Cerebellar cortex (tissue), 1 donor: ENCODE data around the gene STAG1.
"Not testable (repeated sequence)": the region's sequence is repeated elsewhere in the genome, so short reads cannot be mapped to it uniquely, and the experiment has no call there.

Experiments
- DNase-seq: peaks from one replicate; pipeline ENCODE4 v3.0.0-alpha.2; 2015; ENCODE audit warnings: low spot score

The STAG1 gene

DNA sequence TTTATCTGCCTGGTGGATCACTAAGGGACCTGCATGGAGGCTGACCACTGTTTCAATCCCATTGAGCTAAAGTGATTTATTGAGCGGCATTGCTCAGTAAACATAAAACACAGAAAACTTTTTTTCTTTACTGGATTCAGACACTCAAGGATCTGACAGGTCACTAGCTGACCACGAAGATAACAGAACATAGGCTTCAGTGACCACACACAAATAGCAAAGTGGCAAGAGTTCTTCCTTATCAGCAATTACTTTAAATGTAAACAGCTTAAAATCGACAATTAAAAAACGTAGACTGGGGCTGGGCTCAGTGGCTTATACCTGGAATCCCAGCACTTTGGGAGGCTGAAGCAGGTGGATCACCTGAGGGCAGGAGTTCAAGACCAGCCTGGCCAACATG, 48.7 kb downstream of the STAG1 start:
- no peak for DNase-seq

DNA sequence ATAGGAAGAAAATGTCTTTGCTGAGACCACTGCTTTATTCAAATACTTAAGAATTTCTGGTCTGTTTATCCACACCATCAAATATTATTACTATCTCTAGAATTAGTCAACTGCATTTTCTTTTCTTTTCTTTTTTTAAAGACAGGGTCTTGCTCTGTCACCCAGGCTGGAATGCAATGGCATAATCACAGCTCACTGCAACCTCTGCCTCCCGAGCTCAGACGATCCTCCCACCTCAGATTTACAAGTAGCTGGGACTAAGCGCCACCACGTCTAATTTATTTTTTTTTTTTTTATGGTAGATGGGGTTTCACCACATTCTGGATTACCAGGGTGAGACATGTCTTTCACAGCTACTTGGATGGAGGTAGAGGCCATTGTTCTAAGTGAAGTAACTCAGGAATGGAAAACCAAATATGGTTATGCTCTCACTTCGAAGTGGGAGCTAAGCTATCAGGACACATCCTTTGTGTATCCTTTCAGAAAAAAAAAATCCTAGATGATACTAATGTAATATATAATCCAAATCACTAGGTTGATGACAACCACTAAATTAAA, 52.8 kb downstream of the STAG1 start:
- DNase-seq: no peak

DNA sequence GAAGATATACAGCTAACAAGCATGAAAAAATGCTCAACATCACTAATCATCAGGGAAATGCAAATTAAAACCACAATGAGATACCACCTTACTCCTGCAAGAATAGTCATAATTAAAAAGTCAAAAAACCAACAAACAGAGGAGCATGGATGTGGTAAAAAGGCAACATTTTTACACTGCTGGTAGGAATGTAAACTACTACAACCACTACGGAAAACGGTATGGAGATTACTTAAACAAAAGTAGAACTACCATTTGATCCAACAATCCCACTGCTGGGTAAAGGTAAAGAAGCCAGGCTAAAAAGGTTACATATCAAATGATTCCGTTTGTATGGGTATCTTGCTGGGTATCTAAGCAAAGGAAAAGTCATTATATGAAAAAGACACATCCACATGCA, 53.8 kb downstream of the STAG1 start:
- no peak for DNase-seq

DNA sequence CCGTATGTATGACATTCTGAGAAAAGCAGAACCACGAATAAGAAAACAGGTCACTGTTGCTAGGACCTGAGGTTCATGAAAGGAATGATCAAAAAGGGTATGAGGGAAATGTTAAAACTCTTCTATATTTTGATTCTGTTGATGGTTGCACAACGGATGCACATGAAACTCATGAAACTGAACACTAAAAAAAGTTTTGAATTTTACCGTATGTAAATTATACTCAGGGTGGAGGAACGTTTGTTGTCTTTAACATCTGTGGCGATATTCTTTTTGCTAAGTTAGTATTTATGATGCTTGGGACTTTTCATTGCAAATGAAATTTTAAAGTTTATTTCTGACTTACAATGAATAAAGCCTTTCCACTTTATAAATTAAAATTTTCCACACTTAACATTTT, 55.4 kb downstream of the STAG1 start:
- no peak for DNase-seq

GRCh38 chr3:136694321-136694720, 57.9 kb downstream of the STAG1 start:
- no peak for DNase-seq

- no peak for DNase-seq
Observed at GRCh38 chr3:136690599-136690998, 61.6 kb downstream of the STAG1 start.

- no peak for DNase-seq
Observed at GRCh38 chr3:136685882-136686281, 66.3 kb downstream of the STAG1 start.

DNA sequence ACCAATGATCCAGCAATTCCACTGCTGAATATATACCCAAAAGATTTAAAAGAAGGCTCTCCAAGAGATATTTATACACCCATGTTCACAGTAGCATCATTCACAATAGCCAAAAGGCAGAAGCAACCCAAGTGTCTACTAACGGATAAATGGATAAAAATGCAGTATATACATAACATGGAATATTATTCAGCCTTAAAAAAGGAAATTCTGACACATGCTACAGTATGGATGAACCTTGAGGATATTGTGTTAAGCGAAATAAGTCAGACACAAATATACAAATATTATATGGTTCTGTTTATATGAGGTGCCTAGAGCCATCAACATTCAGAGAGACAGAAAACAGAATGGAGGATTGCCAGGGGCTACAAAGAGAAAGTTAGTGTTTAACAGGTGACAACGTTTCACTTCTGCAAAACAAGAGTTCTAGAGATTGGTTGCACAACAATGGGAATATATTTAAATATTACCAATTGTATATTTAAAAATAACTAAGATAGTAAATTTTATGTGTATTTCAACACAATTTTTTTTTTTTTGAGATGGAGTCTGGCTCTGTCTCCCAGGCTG, 69.4 kb downstream of the STAG1 start:
- no peak for DNase-seq

DNA sequence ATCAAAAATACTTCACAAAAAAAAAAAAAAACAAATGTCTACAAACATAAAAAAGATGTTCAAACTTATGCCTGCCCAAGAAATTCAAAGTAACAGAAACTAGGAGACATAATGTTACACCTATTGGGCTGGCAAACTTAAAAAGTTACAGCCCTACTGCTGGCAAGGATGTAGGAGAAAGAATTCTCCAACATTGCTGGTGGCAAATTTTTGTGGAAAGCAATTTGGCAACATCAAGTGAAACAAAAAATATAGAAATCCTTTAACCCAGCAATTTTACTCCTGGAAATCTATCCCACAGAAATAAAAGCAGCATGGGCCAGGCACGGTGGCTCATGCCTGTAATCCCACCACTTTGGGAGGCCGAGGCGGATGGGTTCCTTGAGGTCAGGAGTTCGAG, 73.2 kb downstream of the STAG1 start:
- no peak for DNase-seq

- DNase-seq: no peak
Observed at GRCh38 chr3:136676009-136676408, 76.2 kb downstream of the STAG1 start.

DNA sequence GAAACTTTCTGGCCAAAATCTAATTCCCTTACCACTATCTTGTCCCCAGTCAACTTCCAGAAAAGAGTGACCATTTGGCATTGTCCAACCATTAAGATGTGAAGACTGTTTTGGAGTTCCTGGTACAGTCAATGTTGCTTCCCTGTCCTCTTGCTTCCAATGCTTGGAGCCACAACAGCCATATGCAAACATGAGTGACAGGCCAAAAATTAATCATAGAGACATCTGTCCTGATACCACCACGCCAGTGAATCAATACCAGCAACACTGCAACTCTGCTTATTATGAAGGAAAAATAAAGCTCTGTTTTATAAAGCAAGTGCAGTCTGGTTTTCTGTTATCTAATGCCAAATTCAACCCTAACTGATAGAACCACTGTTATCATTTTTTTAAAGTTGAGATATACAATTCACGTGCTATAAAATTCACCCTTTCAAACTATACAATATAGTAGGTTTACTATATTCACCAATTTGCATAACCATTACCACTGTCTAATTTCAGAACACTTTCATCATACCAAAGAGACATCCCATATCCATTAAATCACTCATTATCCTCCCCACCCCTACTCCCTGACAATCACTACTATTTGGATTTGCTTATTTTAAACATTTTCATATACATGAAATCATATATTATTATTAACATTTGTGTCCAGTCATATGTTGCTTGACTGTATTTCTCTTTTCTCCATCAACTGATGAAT, 76.9 kb downstream of the STAG1 start:
- DNase-seq: no peak

GRCh38 chr3:136672457-136672856, 79.7 kb downstream of the STAG1 start:
- DNase-seq: no peak

DNA sequence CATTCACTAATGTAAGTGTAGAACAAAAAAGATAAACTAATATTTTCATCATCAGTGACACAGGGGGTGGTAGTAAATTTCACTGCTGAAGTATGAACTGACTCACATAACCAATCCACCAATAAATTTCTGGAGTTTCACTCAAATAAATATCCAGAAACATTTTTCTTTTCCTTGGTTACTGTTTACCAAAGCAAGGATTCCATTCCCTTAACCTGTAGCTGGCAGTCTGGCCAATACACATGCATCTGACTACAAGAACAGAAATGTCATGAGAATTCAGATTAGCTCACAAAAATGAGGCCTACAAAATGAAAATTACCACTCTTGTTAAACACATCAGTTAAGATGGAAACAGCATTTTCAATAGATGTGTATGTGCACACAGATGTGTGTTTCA, 80.3 kb downstream of the STAG1 start:
- DNase-seq: no peak

DNA sequence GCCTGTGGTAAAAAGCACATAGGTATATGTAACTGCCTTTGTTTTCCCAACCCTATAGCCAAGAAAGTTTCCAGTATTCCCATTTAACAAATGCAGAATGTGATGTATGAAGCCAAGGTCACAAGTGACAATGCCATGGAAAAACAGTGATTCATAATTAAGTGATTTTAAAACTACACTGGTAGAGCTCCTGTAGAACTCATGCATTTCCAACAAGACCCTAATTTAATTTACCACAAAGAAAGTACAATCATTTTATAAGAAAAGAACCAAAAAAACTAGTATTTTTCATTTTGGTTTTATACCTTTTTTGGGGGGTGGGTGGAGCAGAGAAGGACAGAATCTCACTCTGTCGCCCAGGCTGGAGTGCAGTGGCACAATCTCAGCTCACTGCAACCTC, 82.0 kb downstream of the STAG1 start:
- DNase-seq: no peak

DNA sequence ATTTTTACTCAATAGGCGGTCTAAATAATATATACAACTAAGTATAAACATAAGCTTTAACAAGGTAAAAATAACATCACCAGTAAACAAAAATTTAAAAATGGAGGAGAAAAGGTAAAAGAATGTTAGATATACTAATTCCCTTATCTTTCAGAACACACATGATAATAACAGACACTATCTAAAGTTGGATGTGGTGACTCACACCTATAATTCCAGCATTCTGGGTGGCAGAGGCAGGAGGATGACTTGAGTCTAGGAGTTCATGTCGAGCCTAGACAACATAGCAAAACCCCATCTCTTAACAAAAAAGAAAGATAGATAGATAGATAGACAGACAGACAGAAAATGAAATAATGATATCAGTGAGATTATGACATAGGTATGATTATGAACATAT, 85.1 kb downstream of the STAG1 start:
- no peak for DNase-seq

DNA sequence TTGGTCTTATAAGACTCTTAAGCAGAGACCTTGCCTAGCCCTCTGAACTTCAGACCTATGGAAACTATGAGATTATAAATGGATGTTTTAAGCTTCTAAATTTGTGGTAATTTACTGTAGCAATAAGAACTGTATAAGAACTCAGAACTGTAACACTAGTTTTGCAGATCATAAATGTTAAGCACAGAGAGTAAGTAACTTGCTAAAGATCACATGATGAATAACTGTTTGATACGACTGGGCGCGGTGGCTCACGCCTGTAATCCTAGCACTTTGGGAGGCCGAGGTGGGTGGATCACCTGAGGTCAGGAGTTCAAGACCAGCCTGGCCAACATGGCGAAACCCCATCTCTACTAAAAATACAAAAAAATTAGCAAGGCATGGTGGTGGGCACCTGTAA, 85.9 kb downstream of the STAG1 start:
- DNase-seq: not testable (repeated sequence)

DNA sequence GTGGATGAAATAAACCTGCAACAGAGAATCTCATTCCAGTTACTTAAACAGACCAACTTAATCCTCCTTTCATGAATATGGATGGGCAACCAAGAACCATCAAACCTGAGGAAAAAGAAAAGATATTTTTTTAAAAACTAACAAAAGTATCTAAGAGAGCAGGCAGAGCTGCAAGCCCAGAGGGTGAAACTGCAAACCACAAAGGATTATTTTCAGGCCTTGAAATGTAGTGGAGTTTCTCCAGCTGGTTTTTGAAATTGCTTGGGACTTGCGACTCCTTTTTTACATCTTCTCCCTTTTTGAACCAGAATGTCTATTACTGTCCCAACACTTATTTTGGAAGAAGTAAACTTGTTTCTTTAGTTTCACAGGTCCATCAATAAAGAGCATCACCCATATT, 87.4 kb downstream of the STAG1 start:
- no peak for DNase-seq

GRCh38 chr3:136661282-136661681, 90.9 kb downstream of the STAG1 start:
- DNase-seq: no peak

DNA sequence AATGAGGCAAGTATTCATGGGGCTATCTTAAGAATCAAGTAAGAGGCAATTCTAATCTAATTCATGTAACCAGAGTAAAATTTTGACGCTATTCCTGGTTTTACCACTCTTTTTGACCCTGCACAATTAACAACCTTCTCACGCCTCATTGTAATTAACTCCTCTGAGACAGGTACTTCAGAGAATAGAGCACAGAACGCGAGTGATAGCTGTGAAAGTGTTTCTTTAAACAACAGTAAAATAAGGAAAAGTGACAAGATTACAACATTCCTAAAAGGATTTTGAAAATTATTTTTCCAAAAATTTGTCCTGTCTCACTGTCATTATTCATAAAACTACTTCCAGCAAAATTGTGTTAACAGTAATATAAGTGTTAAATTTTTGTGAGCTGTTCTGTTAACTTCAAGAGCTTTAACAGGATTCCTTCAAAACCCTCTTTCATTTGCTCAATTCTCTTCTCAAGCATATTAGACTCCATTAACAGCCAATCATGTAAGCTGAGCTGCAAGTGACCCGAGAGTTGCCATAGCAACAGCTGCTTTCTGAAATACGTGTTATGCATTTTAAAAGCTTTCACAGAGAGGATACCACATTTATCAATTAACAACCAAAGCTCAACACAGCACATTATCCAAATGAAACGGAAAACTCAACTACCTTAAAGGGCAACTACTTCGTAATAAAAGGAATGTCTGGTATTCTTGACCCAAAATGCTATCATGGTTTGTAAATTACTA, 93.1 kb downstream of the STAG1 start:
- peak; percentile 73 for DNase-seq

GRCh38 chr3:136657526-136657925, 94.7 kb downstream of the STAG1 start:
- no peak for DNase-seq

- no peak for DNase-seq
Observed at GRCh38 chr3:136653628-136654027, 98.5 kb downstream of the STAG1 start.

GRCh38 chr3:136651581-136651980, 100.6 kb downstream of the STAG1 start:
- no peak for DNase-seq

DNA sequence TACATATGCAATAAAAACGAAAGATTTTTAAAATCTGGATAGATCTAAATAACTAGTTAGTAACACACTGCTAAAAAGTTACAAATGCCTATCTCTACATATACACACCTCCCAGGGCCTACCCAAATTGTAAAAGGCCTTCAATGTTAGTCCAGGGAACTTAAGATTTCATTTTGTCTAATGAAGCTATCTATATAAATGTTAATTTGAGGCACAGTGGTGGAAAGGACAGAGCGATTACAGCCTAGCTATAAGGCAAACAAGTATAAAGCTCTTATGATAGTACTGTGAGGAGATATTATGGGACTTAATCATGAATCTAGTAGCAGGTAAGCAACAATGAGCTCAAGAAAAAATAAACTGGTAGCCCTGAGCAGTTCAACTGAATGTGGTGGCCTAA, 101.7 kb downstream of the STAG1 start:
- no peak for DNase-seq
